ENCODE measurements around the gene CDK15.
A peak's percentile ranks its signal among the peaks of the same experiment; 100 is the strongest.

The CDK15 gene

GRCh38 chr2:201786471-201786870, 19.9 kb upstream of the CDK15 start:
- DNase-seq (ENCODE audit: low read depth) = no peak
- TF ChIP-seq, protein P1, sequence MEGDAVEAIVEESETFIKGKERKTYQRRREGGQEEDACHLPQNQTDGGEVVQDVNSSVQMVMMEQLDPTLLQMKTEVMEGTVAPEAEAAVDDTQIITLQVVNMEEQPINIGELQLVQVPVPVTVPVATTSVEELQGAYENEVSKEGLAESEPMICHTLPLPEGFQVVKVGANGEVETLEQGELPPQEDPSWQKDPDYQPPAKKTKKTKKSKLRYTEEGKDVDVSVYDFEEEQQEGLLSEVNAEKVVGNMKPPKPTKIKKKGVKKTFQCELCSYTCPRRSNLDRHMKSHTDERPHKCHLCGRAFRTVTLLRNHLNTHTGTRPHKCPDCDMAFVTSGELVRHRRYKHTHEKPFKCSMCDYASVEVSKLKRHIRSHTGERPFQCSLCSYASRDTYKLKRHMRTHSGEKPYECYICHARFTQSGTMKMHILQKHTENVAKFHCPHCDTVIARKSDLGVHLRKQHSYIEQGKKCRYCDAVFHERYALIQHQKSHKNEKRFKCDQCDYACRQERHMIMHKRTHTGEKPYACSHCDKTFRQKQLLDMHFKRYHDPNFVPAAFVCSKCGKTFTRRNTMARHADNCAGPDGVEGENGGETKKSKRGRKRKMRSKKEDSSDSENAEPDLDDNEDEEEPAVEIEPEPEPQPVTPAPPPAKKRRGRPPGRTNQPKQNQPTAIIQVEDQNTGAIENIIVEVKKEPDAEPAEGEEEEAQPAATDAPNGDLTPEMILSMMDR (IDR thresholded peaks at IDR 0.05; ENCODE audit: insufficient read depth, low read depth, low read length, missing control alignments) = no peak
- H3K4me3 ChIP-seq (ENCODE audit: low read length) = no peak overlapping the region

DNA sequence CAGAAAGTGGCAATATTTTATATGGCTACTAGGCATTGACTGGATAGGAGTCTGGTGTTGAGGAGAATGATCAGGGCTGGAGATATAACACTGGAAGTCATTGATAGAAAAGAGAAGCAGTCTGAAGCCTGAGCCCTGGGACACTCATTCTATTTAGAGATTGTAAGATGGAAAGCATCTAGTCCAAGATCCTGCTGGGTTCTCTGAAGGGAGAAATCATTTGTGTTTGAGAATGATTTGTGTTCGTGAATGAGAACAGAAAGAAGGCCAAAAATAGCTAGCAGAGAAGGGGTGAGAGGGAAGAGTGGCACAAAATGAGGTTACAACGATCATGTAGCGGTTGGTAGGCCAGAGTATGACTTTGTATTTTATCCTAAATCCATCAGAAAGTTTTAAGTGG, 18.0 kb upstream of the CDK15 start:
- TF ChIP-seq, protein P1 (IDR thresholded peaks at IDR 0.05; ENCODE audit: insufficient read depth, low read depth, low read length, missing control alignments) = no peak
- no peak overlapping the region for H3K4me3 ChIP-seq (ENCODE audit: low read length)
- no peak for DNase-seq (ENCODE audit: low read depth)

- TF ChIP-seq, protein P1 (IDR thresholded peaks at IDR 0.05; ENCODE audit: insufficient read depth, low read depth, low read length, missing control alignments) = no peak
- no peak for DNase-seq (ENCODE audit: low read depth)
- H3K4me3 ChIP-seq (ENCODE audit: low read length) = no peak overlapping the region
These were observed 16.9 kb upstream of the CDK15 start for GRCh38 chr2:201789395-201789794.

DNA sequence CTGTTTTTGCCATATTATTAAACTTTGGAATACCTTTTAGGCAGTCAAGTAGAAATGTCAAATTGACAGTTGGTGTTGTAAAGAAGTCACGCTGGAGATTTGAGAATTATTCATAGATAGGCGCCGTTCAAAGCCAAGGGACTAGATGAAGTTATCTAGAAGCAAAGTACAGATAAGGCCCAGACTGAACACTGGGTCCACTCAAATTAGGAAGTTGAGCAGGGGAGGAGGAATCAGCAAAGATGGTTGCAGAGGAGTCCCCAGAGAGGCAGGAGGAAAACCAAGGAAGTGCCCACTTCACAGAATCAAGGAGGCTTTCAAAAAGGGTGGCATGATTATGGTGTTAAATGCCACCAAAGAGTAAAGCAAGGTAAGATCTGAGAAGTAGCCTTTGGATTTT, 16.0 kb upstream of the CDK15 start:
- TF ChIP-seq, protein P1 (IDR thresholded peaks at IDR 0.05; ENCODE audit: insufficient read depth, low read depth, low read length, missing control alignments) = no peak
- DNase-seq (ENCODE audit: low read depth) = no peak

DNA sequence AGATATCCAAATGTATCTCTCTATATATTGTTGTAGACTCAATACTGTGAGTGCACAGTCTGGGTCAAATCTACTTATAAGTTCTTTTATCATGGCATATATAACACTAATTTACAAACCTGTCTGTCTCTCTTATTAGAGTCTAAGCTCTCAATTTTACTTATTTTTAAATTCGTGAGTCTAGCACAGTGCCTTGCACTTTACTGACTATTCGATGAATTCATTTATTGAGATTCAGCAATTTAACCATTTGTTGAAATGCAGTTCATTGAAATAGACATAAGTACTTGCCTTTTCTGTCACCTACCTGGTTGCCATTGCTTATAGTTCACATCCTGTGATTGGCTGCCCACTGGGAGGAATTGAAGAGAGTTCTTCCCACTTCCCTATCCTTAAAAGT, 15.3 kb upstream of the CDK15 start:
- TF ChIP-seq, protein P1 (IDR thresholded peaks at IDR 0.05; ENCODE audit: insufficient read depth, low read depth, low read length, missing control alignments) = no peak
- no peak overlapping the region for H3K4me3 ChIP-seq (ENCODE audit: low read length)
- DNase-seq (ENCODE audit: low read depth) = no peak

More for the DNA sequence above, 16.0 kb upstream of the CDK15 start:
- H3K4me3 ChIP-seq (ENCODE audit: low read length) = no peak overlapping the region

GRCh38 chr2:201793631-201794030, 12.7 kb upstream of the CDK15 start:
- DNase-seq (ENCODE audit: low read depth) = peak; percentile 32
- TF ChIP-seq, protein P1 (IDR thresholded peaks at IDR 0.05; ENCODE audit: insufficient read depth, low read depth, low read length, missing control alignments) = no peak

GRCh38 chr2:201794294-201794693, 12.0 kb upstream of the CDK15 start:
- no peak for DNase-seq (ENCODE audit: low read depth)
- TF ChIP-seq, protein P1 (IDR thresholded peaks at IDR 0.05; ENCODE audit: insufficient read depth, low read depth, low read length, missing control alignments) = no peak
- no peak overlapping the region for H3K4me3 ChIP-seq (ENCODE audit: low read length)

More at GRCh38 chr2:201793631-201794030, 12.7 kb upstream of the CDK15 start:
- H3K4me3 ChIP-seq (ENCODE audit: low read length) = no peak overlapping the region
